ENCODE data around the gene TBCB.

GRCh38 chr19:36086326-36086725, 28.9 kb upstream of the TBCB start:
- TF ChIP-seq CTCF (IDR thresholded peaks at IDR 0.05) (no peak), POLR2A (IDR thresholded peaks at IDR 0.05) (no peak), POLR2AphosphoS5 (IDR thresholded peaks at IDR 0.05) (no peak)
